ENCODE measurements around the gene KIAA1549.

DNA sequence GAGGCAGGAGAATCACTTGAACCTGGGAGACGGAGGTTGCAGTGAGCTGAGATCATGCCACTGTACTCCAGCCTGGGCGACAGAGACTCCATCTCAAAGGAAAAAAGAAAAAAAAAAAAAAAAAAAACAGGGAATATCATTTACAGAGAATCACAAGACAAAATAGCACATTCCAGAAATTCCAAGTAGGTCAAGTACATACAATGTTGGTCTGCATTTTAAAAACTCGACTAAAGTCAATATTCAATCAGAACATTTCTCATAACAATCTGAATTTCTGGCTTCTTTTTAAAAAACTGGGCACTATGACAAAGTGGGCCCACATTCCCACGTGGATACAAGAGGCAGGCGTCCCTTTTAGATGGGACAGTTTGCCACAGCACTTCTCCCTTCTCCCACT, 41.9 kb upstream of the KIAA1549 start:
- no peak for TF ChIP-seq POLR2A (IDR thresholded peaks at IDR 0.05; ENCODE audit: low read depth, low read length)
- TF ChIP-seq, protein P1, sequence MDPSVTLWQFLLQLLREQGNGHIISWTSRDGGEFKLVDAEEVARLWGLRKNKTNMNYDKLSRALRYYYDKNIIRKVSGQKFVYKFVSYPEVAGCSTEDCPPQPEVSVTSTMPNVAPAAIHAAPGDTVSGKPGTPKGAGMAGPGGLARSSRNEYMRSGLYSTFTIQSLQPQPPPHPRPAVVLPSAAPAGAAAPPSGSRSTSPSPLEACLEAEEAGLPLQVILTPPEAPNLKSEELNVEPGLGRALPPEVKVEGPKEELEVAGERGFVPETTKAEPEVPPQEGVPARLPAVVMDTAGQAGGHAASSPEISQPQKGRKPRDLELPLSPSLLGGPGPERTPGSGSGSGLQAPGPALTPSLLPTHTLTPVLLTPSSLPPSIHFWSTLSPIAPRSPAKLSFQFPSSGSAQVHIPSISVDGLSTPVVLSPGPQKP (IDR thresholded peaks at IDR 0.05; ENCODE audit: borderline replicate concordance, low read depth, low read length) = no peak
- TF ChIP-seq, protein P2, sequence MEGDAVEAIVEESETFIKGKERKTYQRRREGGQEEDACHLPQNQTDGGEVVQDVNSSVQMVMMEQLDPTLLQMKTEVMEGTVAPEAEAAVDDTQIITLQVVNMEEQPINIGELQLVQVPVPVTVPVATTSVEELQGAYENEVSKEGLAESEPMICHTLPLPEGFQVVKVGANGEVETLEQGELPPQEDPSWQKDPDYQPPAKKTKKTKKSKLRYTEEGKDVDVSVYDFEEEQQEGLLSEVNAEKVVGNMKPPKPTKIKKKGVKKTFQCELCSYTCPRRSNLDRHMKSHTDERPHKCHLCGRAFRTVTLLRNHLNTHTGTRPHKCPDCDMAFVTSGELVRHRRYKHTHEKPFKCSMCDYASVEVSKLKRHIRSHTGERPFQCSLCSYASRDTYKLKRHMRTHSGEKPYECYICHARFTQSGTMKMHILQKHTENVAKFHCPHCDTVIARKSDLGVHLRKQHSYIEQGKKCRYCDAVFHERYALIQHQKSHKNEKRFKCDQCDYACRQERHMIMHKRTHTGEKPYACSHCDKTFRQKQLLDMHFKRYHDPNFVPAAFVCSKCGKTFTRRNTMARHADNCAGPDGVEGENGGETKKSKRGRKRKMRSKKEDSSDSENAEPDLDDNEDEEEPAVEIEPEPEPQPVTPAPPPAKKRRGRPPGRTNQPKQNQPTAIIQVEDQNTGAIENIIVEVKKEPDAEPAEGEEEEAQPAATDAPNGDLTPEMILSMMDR (conservative IDR thresholded peaks at IDR 0.05; ENCODE audit: low read depth, low read length) = no peak
- no peak for TF ChIP-seq FOS (IDR thresholded peaks at IDR 0.05; ENCODE audit: low read depth, low read length)
- TF ChIP-seq RCOR1 (IDR thresholded peaks at IDR 0.05; ENCODE audit: insufficient replicate concordance, low read length) = no peak
- TF ChIP-seq RFX5 (IDR thresholded peaks at IDR 0.05; ENCODE audit: low read depth, low read length) = no peak
- no peak for TF ChIP-seq SMC3 (IDR thresholded peaks at IDR 0.05; ENCODE audit: low read depth, low read length)
- no peak for TF ChIP-seq BHLHE40 (IDR thresholded peaks at IDR 0.05; ENCODE audit: low read depth, low read length)
- no peak for TF ChIP-seq NFE2L2 (IDR thresholded peaks at IDR 0.05; ENCODE audit: low read depth, low read length)
- no peak for TF ChIP-seq MAFK (IDR thresholded peaks at IDR 0.05; ENCODE audit: low read depth, low read length)
- no peak for TF ChIP-seq CEBPB (IDR thresholded peaks at IDR 0.05; ENCODE audit: low read depth, low read length)
- TF ChIP-seq, protein P3, sequence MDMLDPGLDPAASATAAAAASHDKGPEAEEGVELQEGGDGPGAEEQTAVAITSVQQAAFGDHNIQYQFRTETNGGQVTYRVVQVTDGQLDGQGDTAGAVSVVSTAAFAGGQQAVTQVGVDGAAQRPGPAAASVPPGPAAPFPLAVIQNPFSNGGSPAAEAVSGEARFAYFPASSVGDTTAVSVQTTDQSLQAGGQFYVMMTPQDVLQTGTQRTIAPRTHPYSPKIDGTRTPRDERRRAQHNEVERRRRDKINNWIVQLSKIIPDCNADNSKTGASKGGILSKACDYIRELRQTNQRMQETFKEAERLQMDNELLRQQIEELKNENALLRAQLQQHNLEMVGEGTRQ (IDR thresholded peaks at IDR 0.05; ENCODE audit: low read depth, low read length) = no peak
- no peak for TF ChIP-seq MAZ (IDR thresholded peaks at IDR 0.05; ENCODE audit: borderline replicate concordance, low read depth, low read length)
- no peak for TF ChIP-seq RAD21 (IDR thresholded peaks at IDR 0.05; ENCODE audit: low read length)
